Measurements from ENCODE around the gene PDHX. TPM values are rescaled to one million over a fixed set of nuclear protein-coding genes. Genes with fewer than 3 reads are reported as not detected.

Gene PDHX
- total RNA-seq, 6 donors from 2014 or later = 11.8 to 40.3 (median 32.3) TPM

DNA sequence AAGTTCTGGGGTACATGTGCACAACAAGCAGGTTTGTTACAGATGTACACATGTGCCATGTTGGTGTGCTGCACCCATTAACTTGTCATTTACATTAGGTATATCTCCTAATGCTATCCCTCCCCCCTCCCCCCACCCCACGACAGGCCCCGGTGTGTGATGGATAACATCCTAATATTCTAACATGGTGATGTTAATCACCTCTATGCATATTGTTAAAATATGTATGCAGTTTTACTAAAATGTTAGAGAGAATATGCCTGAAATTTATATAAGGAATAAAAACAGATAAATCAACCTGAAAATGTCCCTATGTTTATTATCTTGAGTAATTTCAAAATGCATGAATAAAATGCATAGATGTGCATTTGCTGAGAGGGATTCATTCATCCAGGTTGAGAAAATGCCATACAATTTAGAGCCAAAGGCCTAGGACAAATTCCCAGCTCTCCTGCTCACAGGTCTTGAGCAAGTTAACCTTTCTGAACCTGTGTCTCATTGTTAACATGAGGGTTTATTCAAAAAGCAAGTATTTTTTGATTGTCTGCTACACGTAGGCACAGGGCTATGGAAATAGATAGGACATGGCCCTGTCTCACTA lies 38.9 kb upstream of the PDHX start:
- no peaks in the 10 kb centered on the region for H3K9me3 ChIP-seq
- ATAC-seq (ENCODE audit: low FRiP score in 2 of 2) (no peak), DNase-seq (no peak)
- H3K27me3 ChIP-seq = no peaks in the 10 kb centered on the region
- H3K36me3 ChIP-seq = peaks cover 0 to 8% (median 0%) of the 10 kb centered on the region in 4 donors
- H3K4me1 ChIP-seq = no peaks in the 10 kb centered on the region
- WGBS, 2 donors = 90 to 91% methylated on average over 3 of the region's 3 CpGs
- TF ChIP-seq POLR2A (IDR thresholded peaks at IDR 0.05) (no peak), CTCF (IDR thresholded peaks at IDR 0.05) (no peak), POLR2AphosphoS5 (IDR thresholded peaks at IDR 0.05) (no peak), EP300 (IDR thresholded peaks at IDR 0.05) (no peak)
- no peak overlapping the region for H3K27ac ChIP-seq
- H3K4me3 ChIP-seq = no peak overlapping the region

DNA sequence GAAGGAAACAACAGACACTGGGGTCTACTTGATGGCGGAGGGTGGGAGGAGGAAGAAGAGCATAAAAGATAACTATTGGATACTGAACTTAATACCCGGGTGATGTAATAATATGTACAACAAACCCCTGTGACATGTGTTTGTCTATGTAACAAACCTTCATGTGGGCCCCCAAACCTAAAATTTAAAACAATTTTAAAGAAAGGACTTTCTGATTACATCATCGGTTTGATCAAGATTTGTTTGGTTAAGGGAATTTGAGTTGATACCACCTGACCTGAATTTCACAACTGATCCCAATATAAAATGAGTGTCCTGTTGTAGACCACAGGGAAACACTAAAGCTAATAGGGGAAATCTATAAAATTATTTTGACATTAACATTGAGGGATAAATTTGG lies 34.5 kb upstream of the PDHX start:
- no peak for TF ChIP-seq CTCF (IDR thresholded peaks at IDR 0.05)
- TF ChIP-seq EP300 (IDR thresholded peaks at IDR 0.05) = no peak
- TF ChIP-seq POLR2AphosphoS5 (IDR thresholded peaks at IDR 0.05) = no peak
- no peak for TF ChIP-seq POLR2A (IDR thresholded peaks at IDR 0.05)
- ATAC-seq (ENCODE audit: low FRiP score in 2 of 2) = no peak
- no peaks in the 10 kb centered on the region for H3K27me3 ChIP-seq
- 95 to 99% methylated on average over 3 of the region's 3 CpGs for WGBS, 2 donors
- no peak overlapping the region for H3K4me3 ChIP-seq
- H3K4me1 ChIP-seq = no peaks in the 10 kb centered on the region
- peaks cover 0 to 17% (median 0%) of the 10 kb centered on the region in 4 donors for H3K36me3 ChIP-seq
- no peak overlapping the region for H3K27ac ChIP-seq
- H3K9me3 ChIP-seq = no peaks in the 10 kb centered on the region
- no peak for DNase-seq

- 90 to 94% methylated on average over 2 of the region's 2 CpGs for WGBS, 2 donors
- peaks cover 0 to 3% (median 0%) of the 10 kb centered on the region in 4 donors for H3K4me1 ChIP-seq
- no peak overlapping the region for H3K4me3 ChIP-seq
- TF ChIP-seq POLR2AphosphoS5 (IDR thresholded peaks at IDR 0.05) = no peak
- no peak for TF ChIP-seq POLR2A (IDR thresholded peaks at IDR 0.05)
- no peak for TF ChIP-seq CTCF (IDR thresholded peaks at IDR 0.05)
- TF ChIP-seq EP300 (IDR thresholded peaks at IDR 0.05) = no peak
- ATAC-seq (ENCODE audit: low FRiP score in 2 of 2) = no peak
- peaks cover 0 to 28% (median 0%) of the 10 kb centered on the region in 4 donors for H3K36me3 ChIP-seq
- no peak overlapping the region for H3K27ac ChIP-seq
- DNase-seq = no peak
- no peaks in the 10 kb centered on the region for H3K27me3 ChIP-seq
- no peaks in the 10 kb centered on the region for H3K9me3 ChIP-seq
Observed at GRCh38 chr11:34886609-34887008, 29.8 kb upstream of the PDHX start.

GRCh38 chr11:34887260-34887659 lies 29.2 kb upstream of the PDHX start:
- 81% methylated on average over 1 of the region's 1 CpG for WGBS, 2 donors
- Histone ChIP-seq H3K4me1 (peaks cover 0 to 3% (median 0%) of the 10 kb centered on the region in 4 donors), H3K27ac (no peak overlapping the region), H3K4me3 (no peak overlapping the region), H3K9me3 (no peaks in the 10 kb centered on the region), H3K27me3 (no peaks in the 10 kb centered on the region), H3K36me3 (peaks cover 0 to 23% (median 0%) of the 10 kb centered on the region in 4 donors)
- DNase-seq (no peak), ATAC-seq (ENCODE audit: low FRiP score in 2 of 2) (no peak)
- TF ChIP-seq EP300 (IDR thresholded peaks at IDR 0.05) (no peak), CTCF (IDR thresholded peaks at IDR 0.05) (no peak), POLR2AphosphoS5 (IDR thresholded peaks at IDR 0.05) (no peak), POLR2A (IDR thresholded peaks at IDR 0.05) (no peak)

DNA sequence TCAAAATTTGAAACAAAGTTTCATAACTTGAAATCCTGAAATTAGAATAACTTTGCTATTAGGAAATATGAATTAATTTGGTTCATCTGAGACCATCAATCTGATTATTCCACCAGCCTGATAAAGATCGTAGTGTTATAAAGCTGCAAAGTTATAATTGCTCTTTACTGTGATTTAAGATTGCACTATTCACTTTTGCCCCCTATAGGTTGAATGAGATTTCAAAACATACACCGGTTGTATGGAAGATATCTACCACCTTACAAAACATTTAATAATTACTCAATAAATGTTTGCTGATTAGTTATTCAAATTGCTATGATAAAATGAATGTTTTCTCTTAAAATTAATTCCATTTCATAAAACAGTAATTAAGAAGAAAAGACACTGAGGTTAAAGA lies 26.3 kb upstream of the PDHX start:
- Histone ChIP-seq H3K4me3 (no peak overlapping the region), H3K27me3 (no peaks in the 10 kb centered on the region), H3K27ac (no peak overlapping the region), H3K36me3 (peaks cover 0 to 13% (median 0%) of the 10 kb centered on the region in 4 donors), H3K9me3 (no peaks in the 10 kb centered on the region), H3K4me1 (peaks cover 0 to 3% (median 0%) of the 10 kb centered on the region in 4 donors)
- TF ChIP-seq EP300 (IDR thresholded peaks at IDR 0.05) = no peak
- TF ChIP-seq POLR2AphosphoS5 (IDR thresholded peaks at IDR 0.05) = no peak
- peak in 3 of 6 experiments; percentile 10 to 42 (median 14) for TF ChIP-seq CTCF (IDR thresholded peaks at IDR 0.05)
- 31 to 49% methylated on average over 2 of the region's 2 CpGs for WGBS, 2 donors
- DNase-seq (no peak), ATAC-seq (ENCODE audit: low FRiP score in 2 of 2) (no peak)

All from upper lobe of left lung (tissue), 6 donors.